Activated CD4-positive, alpha-beta T cell treated with anti-CD3 and anti-CD28 coated beads, Interleukin-10, Interleukin-2, amounts not matched to agents 100 ng/mL and 50 ng/mL, durations not matched to agents 16 hours and 8 hours (primary cell): ENCODE measurements around the gene C20orf173.
A peak's percentile ranks its signal among the peaks of the same experiment; 100 is the strongest.

Experiments used
- DNase-seq: peaks from one replicate; pipeline ENCODE4 v3.0.0-alpha.2; 2020

The C20orf173 gene

GRCh38 chr20:35506179-35506578, 23.3 kb downstream of the C20orf173 start:
- DNase-seq, result no peak

DNA sequence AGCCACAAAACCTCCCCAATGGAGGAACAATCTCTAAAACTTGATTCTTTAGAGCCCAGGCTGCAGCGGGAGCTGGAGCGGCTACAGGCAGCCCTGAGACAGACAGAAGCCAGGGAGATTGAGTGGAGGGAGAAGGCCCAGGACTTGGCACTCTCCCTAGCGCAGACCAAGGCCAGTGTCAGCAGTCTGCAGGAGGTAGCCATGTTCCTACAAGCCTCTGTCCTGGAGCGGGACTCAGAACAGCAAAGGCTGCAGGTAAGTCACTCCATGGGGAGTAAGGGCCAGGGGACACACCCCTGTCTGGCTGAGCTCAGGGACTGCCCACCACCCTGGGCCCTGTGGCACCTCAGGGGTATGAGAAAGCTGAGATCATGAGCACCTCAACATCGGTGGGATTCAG, 24.7 kb downstream of the C20orf173 start:
- no peak for DNase-seq

GRCh38 chr20:35503841-35504561, 25.5 kb downstream of the C20orf173 start:
- DNase-seq, result no peak

DNA sequence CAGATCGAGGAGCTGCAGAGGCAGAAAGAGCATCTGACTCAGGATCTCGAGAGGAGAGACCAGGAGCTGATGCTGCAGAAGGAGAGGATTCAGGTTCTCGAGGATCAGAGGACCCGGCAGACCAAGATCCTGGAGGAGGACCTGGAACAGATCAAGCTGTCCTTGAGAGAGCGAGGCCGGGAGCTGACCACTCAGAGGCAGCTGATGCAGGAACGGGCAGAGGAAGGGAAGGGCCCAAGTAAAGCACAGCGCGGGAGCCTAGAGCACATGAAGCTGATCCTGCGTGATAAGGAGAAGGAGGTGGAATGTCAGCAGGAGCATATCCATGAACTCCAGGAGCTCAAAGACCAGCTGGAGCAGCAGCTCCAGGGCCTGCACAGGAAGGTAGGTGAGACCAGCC, 26.2 kb downstream of the C20orf173 start:
- no peak for DNase-seq

DNA sequence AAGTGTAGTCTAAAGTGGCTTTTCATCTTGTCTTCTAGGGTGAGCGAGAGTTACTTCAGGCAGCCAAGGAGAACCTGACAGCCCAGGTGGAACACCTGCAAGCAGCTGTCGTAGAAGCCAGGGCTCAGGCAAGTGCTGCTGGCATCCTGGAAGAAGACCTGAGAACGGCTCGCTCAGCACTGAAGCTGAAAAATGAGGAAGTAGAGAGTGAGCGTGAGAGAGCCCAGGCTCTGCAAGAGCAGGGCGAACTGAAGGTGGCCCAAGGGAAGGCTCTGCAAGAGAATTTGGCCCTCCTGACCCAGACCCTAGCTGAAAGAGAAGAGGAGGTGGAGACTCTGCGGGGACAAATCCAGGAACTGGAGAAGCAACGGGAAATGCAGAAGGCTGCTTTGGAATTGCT, 27.1 kb downstream of the C20orf173 start:
- no peak for DNase-seq

- no peak for DNase-seq
Observed at GRCh38 chr20:35499271-35499670, 30.2 kb downstream of the C20orf173 start.

- no peak for DNase-seq
Observed at GRCh38 chr20:35497780-35498189, 31.7 kb downstream of the C20orf173 start.

DNA sequence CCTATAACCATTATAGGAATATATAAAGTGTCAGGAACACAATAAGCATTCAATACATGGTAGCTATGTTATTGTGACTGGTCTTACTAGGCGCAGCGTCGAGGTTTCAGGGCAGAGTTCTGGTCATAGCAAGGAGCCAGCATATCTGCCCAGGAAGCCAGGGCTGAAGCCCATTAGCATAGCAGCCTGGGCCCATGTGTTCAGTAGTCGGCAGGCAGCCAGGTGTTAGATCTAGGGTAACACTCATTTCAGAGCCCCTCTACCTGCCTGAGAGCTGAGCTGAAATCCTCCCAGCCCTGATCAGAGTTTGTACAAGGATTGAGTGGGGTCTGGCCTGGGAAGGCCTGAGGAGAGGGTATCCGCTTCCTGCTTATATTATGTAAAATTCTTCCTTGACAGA, 32.1 kb downstream of the C20orf173 start:
- no peak for DNase-seq

- no peak for DNase-seq
Observed at GRCh38 chr20:35496481-35496880, 33.0 kb downstream of the C20orf173 start.

DNA sequence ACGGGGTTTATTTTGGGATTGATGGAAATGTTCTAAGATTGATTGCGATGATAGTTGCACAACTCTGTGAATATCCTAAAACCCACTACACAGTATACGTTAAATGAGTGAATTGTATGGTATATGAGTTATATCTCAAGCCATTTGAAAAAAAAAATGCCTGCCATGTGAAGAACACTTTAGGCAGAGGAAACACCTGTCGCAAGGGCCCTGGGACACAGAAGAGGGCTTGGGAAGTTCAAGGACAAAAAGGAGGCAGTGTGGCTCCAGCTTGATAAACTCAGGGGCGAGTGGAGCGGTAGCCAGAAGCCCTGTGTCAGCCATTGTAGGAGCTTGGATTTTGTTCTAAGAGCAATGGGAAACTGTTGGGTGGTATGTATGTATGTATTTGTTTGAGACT, 37.1 kb downstream of the C20orf173 start:
- no peak for DNase-seq

GRCh38 chr20:35491823-35492222, 37.6 kb downstream of the C20orf173 start:
- peak; percentile 25 for DNase-seq

GRCh38 chr20:35490736-35491181, 38.7 kb downstream of the C20orf173 start:
- peak; percentile 83 for DNase-seq

- peak; percentile 34 for DNase-seq
Observed at GRCh38 chr20:35489717-35490116, 39.7 kb downstream of the C20orf173 start.

GRCh38 chr20:35487479-35487878, 42.0 kb downstream of the C20orf173 start:
- DNase-seq, result no peak

DNA sequence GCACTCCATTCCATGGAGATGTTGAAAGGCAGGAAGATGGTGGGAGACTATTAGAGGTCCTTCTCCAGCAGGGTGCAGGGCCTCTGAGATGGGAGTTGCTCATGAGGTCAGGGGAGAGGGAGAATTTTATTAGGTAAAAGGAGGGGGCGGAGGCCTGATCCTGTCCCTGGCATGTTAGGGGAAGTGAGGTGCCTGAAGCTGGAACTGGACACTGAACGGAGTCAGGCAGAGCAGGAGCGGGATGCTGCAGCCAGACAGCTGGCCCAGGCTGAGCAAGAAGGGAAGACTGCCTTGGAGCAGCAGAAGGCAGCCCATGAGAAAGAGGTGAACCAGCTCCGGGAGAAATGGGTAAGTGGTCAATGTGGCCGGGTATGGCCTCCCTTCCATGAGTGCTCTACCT, 49.7 kb downstream of the C20orf173 start:
- no peak for DNase-seq

- DNase-seq, result no peak
Observed at GRCh38 chr20:35478804-35479472, 50.5 kb downstream of the C20orf173 start.
